A172 (cell line): Measurements from ENCODE around the gene DIDO1. TPM values are rescaled to one million over a fixed set of nuclear protein-coding genes. Genes with fewer than 3 reads are reported as not detected.

Experiments used
- DNase-seq: peaks from one replicate; pipeline ENCODE4 v3.0.0-alpha.2; 2015; ENCODE audit warnings: low spot score
- total RNA-seq: library from RNA; depleted of rRNA; stranded (reverse); fragments of >200 nt; shearing (Covaris generic); gene quantifications from 2 replicates; pipeline ENCODE4 v1.2.3, GENCODE V29; 2014

Gene DIDO1
- total RNA-seq, 1 experiment from 2014 or later = 33.8 TPM

DNA sequence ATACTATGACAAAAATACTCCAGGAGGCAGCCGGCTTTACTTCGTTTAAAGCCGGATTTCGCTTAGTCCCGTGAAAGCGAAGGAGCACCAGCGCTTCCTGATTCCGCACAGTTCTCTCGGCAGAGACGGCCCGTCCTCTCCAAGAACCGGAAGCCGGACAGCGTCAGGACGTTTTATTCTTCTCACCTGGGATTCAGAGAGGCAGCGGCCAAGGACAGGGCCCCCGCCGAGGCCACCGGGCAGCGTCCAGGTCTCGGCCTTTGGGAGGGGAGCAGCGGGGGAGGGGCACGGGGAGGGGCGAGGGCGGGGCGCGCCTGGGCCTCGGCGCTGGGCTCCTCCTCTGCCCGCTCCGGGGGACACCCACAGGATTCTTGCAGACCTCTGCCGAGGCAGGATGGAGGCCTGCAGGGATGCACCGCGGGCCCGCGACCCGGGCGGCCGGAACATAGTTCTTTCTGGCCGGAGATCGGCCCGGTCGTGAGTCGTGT, 2.8 kb upstream of the DIDO1 start:
- DNase-seq = no peak

DNA sequence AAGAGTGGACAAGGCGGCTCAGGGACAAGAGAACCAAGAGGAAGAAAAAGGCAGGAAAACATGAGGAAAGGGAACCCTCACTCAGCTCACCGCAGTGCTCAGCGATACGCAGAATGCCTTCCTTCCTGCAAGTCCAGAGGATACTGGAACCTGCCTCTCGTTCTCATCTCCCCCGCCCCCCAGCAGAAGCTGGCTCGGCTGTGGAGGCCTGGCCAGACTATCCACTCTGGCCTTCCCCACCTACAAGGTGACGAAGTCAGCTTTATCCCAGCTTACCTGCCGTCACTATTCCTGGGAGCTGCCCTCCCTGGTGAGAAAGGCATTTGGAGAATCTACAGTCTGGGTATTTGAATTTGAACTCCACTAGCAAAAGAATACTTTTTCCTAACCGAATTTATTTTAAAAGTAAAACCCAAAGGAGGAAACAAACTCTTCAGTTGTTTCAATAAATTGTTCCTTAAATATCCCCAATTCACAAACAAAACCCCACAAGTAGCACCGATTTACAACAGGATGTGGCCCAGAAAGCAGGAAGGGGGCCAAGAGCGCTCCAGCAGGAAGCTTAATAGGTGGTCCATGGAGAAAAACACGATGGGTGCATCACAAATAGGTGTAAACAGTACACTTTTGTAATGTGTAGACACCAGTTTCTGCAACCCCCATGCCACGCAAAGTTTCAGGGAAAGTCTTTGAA, 2.1 kb upstream of the DIDO1 start:
- no peak for DNase-seq

DNA sequence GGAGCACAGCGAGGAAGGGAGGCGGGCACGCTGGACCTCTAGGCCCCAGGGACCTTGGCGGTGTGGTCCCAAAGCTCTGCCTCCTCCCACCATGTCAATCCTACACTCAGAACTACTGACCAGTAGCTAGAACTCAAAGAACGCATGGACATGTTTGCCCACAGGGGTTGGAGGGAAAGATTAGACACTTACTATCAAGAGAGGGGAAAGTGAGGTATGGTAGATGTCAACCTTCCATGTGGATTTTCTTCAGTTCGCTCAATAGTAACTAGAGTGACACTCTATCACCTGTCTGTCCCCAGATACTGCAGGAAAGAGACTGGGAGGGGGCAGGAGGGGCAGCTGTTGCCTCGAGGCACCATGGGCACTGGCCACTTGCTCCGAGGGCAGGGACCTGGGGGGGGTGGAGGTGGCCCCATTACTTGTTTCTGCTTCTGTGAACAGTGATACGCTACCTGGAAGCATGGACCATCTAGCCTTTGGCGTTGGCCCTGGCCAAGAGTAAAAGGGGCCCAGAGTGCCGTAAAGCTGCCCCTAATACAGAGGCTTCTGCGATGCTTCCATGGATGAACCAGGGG, 912 bp upstream of the DIDO1 start:
- no peak for DNase-seq

GRCh38 chr20:62925420-62926228, 681 bp downstream of the DIDO1 start:
- no peak for DNase-seq

GRCh38 chr20:62925076-62925419, 1.3 kb downstream of the DIDO1 start:
- no peak for DNase-seq

DNA sequence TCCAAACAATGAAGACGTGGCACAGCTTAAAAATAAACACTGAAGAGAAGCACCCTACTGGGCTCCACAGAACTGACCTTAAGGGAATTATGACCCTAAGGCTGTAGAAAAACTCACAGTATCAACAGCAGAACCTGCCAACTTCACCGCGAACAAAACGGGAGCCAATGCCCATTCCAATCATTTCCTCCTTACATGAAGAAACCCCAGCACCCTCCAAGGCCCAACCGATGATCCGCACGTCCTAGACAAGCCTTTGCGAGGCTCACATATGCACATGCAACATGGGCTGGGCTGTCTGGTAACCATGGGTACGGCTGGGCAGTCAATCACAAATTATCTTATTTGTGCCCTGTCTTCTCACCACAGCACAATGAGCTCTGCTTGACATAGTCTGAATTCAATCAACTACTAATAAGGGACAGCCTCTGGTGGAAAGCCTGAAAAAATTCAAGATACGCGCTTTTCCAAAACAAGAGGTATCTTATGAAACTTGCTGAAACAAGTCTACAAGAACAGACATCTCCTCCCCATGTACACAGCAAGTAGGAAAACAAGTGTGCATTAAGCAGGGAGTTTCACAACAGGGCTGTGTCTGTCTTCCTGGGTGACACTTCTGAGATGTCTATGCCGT, 1.7 kb downstream of the DIDO1 start:
- no peak for DNase-seq

GRCh38 chr20:62923669-62924441, 2.5 kb downstream of the DIDO1 start:
- DNase-seq = no peak

DNA sequence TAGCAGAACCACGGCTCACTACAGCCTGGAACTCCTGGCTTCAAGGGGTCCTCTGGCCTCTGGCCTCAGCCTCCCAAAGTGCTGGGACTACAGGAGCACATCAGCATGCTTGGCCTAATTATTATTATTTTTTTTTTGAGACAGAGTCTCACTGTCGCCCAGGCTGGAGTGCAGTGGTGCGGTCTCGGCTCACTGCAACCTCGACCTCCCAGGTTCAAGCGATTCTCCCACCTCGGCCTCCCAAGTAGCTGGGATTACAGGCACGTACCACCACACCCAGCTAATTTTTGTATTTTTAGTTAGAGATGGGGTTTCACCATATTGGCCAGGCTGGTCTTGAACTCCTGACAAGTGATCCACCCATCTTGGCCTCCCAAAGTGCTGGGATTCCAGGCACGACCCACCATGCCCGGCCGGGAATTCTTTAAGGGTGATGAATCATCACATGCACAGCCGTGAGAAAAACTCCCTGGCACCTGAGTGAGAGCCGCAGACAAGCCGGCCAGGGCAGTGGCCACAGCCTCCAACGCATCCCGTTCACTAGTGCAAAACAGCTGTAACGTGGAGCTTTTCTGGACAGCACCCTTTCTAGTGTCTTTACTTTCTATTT, 3.1 kb downstream of the DIDO1 start:
- peak; percentile 92 for DNase-seq

DNA sequence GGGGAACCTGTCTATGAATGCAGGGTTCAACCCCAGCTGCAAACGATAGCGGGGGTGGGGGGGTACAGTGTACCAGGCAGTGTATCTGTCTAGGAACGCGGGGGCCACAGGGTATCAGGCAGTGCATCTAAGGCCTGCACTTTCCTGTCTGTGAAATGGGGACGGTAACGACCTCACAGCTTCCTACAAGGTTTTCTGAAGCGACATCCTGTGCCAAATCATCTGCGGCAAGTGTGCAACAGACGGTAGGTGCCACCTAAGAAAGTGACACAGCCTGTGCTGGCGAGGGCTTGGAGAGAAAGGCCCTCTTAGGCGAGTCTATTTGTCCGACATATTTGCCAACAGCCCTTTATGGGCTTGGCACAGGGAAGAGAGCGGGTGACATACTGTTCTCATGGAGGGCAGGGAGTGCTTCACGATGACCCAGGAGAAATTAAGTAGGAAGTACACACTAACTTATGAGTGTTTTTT, 3.8 kb downstream of the DIDO1 start:
- no peak for DNase-seq

DNA sequence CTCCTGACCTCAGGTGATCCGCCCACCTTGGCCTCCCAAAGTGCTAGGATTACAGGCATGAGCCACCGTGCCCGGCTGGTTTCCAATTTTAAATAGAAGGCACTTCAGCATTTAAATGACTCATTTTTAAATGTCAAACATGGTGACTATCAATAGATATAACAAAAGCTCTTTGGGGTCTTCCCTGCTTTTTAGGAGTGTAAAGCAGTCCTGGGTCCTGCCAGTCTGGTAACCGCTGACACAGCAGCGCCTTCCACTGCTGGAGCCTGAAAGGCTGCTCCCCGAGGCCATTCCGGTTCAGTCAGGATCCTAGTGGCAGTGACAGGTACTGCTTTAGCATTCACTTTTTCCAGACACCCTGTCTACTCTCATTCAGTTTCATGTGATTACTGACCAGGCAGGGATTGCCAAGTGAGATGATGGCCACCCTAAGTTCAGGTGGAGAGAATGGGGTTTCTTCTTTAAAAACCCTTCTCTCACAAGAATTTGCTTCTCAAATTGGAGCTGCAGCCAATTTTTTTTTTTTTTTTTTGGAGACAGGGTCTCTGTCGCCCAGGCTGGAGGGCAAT, 5.1 kb downstream of the DIDO1 start:
- peak; percentile 61 for DNase-seq

DNA sequence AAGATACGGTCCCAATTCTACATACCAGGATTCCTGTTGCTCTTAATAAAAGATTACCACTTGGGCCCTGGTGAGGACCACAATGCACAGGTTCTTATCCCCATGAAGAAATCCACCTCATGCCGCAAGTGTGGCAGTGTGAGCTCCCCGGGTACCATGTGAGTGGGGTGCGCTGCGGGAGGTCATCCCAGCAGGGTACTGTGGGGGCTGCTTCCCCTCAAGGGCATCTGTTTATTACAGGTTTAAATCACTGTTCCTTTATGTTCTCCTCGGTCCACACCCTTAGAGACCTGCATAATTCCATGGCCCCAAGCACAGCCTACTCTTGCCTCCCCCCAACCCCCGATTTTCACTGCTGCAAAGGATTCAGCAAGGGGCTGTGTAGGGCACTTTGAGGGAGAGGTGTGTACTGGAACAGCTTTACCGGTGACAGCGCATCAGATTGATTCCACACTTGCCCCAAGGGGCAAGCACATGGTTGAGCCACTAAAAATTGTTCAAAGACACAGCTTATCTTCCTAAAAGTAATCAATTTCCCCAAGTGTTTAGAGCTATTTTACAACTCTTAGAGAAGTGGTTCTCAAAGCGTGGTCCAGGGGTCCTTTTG, 6.2 kb downstream of the DIDO1 start:
- no peak for DNase-seq

DNA sequence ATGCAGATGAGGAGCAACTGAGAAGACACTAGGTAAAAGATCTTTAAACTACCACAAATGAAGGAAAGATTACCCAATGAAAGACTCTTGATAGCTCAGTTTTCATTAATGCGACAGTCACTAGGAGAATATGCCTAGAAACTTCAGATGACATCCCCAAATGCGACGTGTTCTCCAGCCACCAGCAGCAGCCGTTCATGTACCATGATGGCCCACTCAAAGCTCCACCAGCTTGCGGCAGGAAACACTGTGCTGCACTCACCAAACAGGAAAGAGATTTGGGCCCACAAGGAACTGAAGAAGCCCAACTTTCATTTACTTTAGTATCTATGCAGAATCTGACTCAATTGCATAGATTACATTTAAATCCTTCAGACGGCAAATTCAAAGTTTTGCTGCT, 7.5 kb downstream of the DIDO1 start:
- DNase-seq = no peak

DNA sequence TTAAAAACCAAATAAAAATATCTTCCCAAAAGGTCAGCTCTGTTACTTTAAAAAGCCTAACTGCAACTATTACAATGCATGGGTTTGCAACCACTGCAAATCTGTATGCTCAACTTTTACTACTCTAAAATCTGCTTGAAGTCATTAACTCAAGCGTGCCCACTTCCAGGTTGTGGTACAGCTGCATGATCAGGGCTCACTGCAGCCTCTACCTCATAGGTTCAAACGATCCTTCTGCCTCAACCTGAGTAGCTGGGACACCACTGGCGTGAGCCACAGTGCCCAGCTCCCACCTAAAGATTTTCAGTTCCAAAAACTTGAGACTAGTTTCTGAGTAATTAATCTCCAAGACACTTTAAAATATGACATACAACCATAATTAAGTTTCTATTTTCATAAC, 8.2 kb downstream of the DIDO1 start:
- no peak for DNase-seq

- no peak for DNase-seq
Measured at GRCh38 chr20:62917720-62918119, 8.6 kb downstream of the DIDO1 start.

GRCh38 chr20:62916703-62917476, 9.4 kb downstream of the DIDO1 start:
- DNase-seq = no peak

DNA sequence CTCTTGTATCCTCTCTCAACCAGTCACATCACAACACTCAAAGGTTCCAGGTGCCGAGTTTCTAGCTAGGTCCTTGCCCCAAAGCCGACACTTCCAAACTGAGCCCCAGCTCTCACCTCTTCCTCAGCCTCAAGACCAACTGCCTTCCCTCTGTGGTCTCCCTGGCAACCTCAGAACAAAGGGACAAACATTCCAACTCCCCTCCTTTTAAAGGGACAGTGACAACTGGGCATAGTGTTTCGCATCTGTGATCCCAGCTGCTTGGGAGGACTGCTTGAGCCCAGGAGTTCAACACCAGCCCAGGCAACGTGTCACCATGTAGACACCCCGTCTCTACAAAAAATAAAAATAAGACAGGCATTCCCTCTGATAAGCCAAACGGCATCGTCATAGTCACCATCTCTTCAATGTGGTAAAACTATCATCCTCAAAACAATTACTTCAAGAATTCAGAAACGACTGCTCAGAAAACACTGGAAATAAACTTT, 11.3 kb downstream of the DIDO1 start:
- DNase-seq = no peak

DNA sequence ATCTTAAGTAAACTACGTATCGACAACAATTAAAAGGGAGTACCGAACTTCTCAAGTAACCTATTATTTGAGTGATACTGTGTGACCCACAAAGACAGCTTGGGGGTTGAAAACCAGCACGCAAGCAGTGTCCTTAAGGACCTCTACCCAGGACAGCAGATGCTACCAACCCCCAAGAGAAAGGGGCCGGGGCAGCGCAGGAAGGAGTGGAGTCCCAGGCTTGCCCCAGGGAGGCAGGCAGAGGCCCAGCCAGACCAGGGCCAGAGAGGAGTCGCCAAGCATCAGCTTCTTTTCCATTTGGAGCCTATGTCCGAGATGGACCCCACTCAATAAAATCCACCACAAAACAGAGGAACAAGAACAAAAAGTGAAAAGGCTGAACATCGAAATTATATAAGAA, 11.9 kb downstream of the DIDO1 start:
- DNase-seq = no peak

GRCh38 chr20:62913043-62913630, 13.2 kb downstream of the DIDO1 start:
- no peak for DNase-seq

- DNase-seq = no peak
Measured at GRCh38 chr20:62911701-62912280, 14.5 kb downstream of the DIDO1 start.
